ENCODE results near the gene TAF12.

Gene TAF12

GRCh38 chr1:28579401-28579800 lies 63.5 kb downstream of the TAF12 start:
- ATAC-seq (ENCODE audit: insufficient read depth, low read depth) (no peak), DNase-seq (no peak)
- TF ChIP-seq, protein P1, sequence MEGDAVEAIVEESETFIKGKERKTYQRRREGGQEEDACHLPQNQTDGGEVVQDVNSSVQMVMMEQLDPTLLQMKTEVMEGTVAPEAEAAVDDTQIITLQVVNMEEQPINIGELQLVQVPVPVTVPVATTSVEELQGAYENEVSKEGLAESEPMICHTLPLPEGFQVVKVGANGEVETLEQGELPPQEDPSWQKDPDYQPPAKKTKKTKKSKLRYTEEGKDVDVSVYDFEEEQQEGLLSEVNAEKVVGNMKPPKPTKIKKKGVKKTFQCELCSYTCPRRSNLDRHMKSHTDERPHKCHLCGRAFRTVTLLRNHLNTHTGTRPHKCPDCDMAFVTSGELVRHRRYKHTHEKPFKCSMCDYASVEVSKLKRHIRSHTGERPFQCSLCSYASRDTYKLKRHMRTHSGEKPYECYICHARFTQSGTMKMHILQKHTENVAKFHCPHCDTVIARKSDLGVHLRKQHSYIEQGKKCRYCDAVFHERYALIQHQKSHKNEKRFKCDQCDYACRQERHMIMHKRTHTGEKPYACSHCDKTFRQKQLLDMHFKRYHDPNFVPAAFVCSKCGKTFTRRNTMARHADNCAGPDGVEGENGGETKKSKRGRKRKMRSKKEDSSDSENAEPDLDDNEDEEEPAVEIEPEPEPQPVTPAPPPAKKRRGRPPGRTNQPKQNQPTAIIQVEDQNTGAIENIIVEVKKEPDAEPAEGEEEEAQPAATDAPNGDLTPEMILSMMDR (IDR thresholded peaks at IDR 0.05; ENCODE audit: borderline replicate concordance, extremely low read depth, low read length, poor library complexity, severe bottlenecking) = no peak
- TF ChIP-seq EZH2 (IDR thresholded peaks at IDR 0.05; ENCODE audit: borderline replicate concordance, low read depth, low read length, severe bottlenecking) = no peak
- Histone ChIP-seq H3K36me3 (ENCODE audit: insufficient read depth, low read length) (peaks cover 53% of the 10 kb centered on the region), H3K27me3 (ENCODE audit: insufficient read depth, low read length, poor library complexity) (no peaks in the 10 kb centered on the region), H3K9ac (ENCODE audit: low read depth, low read length) (peak overlapping the region; percentile 95), H4K20me1 (ENCODE audit: insufficient read depth, low read length) (peaks cover 28% of the 10 kb centered on the region), H3K4me1 (ENCODE audit: insufficient read depth, low read length) (peaks cover 33% of the 10 kb centered on the region), H3K4me2 (ENCODE audit: insufficient read depth, low read length) (peak overlapping the region; percentile 84; the same call in 1 of the 2 replicates), H2AFZ (ENCODE audit: low read depth, low read length) (no peak overlapping the region), H3K27ac (ENCODE audit: low read length) (no peak overlapping the region), H3K4me3 (ENCODE audit: low read depth in 1 of 2, low read length in 2 of 2) (peak overlapping the region in 1 of 2 experiments; percentile 89; a peak in 1 of 4 replicates), H3K79me2 (ENCODE audit: insufficient read depth, low read length) (peaks cover 29% of the 10 kb centered on the region), H3K9me3 (ENCODE audit: insufficient read depth, low read length, severe bottlenecking) (no peaks in the 10 kb centered on the region)

GRCh38 chr1:28578696-28579218 lies 64.1 kb downstream of the TAF12 start:
- Histone ChIP-seq H3K4me2 (ENCODE audit: insufficient read depth, low read length) (0 out of 2 replicates have a peak overlapping the region, but pooled peaks have one; percentile 1), H2AFZ (ENCODE audit: low read depth, low read length) (no peak overlapping the region), H3K9ac (ENCODE audit: low read depth, low read length) (no peak overlapping the region), H3K4me3 (ENCODE audit: low read depth in 1 of 2, low read length in 2 of 2) (no peak overlapping the region), H3K36me3 (ENCODE audit: insufficient read depth, low read length) (peaks cover 58% of the 10 kb centered on the region), H4K20me1 (ENCODE audit: insufficient read depth, low read length) (peaks cover 28% of the 10 kb centered on the region), H3K9me3 (ENCODE audit: insufficient read depth, low read length, severe bottlenecking) (no peaks in the 10 kb centered on the region), H3K27ac (ENCODE audit: low read length) (no peak overlapping the region), H3K27me3 (ENCODE audit: insufficient read depth, low read length, poor library complexity) (no peaks in the 10 kb centered on the region), H3K4me1 (ENCODE audit: insufficient read depth, low read length) (peaks cover 33% of the 10 kb centered on the region), H3K79me2 (ENCODE audit: insufficient read depth, low read length) (peaks cover 29% of the 10 kb centered on the region)
- ATAC-seq (ENCODE audit: insufficient read depth, low read depth) = no peak
- DNase-seq = no peak
- TF ChIP-seq, protein P1 (IDR thresholded peaks at IDR 0.05; ENCODE audit: borderline replicate concordance, extremely low read depth, low read length, poor library complexity, severe bottlenecking) = no peak
- TF ChIP-seq EZH2 (IDR thresholded peaks at IDR 0.05; ENCODE audit: borderline replicate concordance, low read depth, low read length, severe bottlenecking) = no peak

- Histone ChIP-seq H3K27me3 (ENCODE audit: insufficient read depth, low read length, poor library complexity) (no peaks in the 10 kb centered on the region), H3K9me3 (ENCODE audit: insufficient read depth, low read length, severe bottlenecking) (no peaks in the 10 kb centered on the region), H4K20me1 (ENCODE audit: insufficient read depth, low read length) (peaks cover 28% of the 10 kb centered on the region), H3K79me2 (ENCODE audit: insufficient read depth, low read length) (peaks cover 29% of the 10 kb centered on the region), H3K4me1 (ENCODE audit: insufficient read depth, low read length) (peaks cover 33% of the 10 kb centered on the region), H3K4me3 (ENCODE audit: low read depth in 1 of 2, low read length in 2 of 2) (no peak overlapping the region), H3K36me3 (ENCODE audit: insufficient read depth, low read length) (peaks cover 63% of the 10 kb centered on the region), H2AFZ (ENCODE audit: low read depth, low read length) (no peak overlapping the region), H3K4me2 (ENCODE audit: insufficient read depth, low read length) (no peak overlapping the region), H3K27ac (ENCODE audit: low read length) (no peak overlapping the region), H3K9ac (ENCODE audit: low read depth, low read length) (no peak overlapping the region)
- TF ChIP-seq EZH2 (IDR thresholded peaks at IDR 0.05; ENCODE audit: borderline replicate concordance, low read depth, low read length, severe bottlenecking) = no peak
- TF ChIP-seq, protein P1 (IDR thresholded peaks at IDR 0.05; ENCODE audit: borderline replicate concordance, extremely low read depth, low read length, poor library complexity, severe bottlenecking) = no peak
- DNase-seq (no peak), ATAC-seq (ENCODE audit: insufficient read depth, low read depth) (no peak)
Measured at GRCh38 chr1:28577738-28578536, 64.9 kb downstream of the TAF12 start.

Measured in DND-41 (cell line).